GM23248 (cell line): ENCODE data around the gene PRSS58. TPM values are rescaled to one million over a fixed set of nuclear protein-coding genes. Genes with fewer than 3 reads are reported as not detected.

Experiments used
- DNase-seq: peaks from one replicate; pipeline ENCODE4 v3.0.0-alpha.2; 2015
- H2AFZ ChIP-seq: fragments of 200-600 bp; sonication (generic); 2 replicates; pipeline ENCODE4 v1.6.1; 2016; ENCODE audit warnings: antibody characterized with exemption
- H3F3A ChIP-seq: fragments of 200-600 bp; sonication (generic); 2 replicates; pipeline ENCODE4 v1.6.1; 2016; ENCODE audit warnings: mild to moderate bottlenecking, antibody characterized with exemption, mixed run types; ENCODE audit not compliant: insufficient read depth
- H3K27ac ChIP-seq: fragments of 200-600 bp; sonication (generic); 2 replicates; pipeline ENCODE4 v1.5.1; 2016; ENCODE audit warnings: mild to moderate bottlenecking
- H3K27me3 ChIP-seq: fragments of 200-600 bp; sonication (generic); replicated peaks from 2 replicates; pipeline ENCODE4 v1.6.1; 2016; ENCODE audit warnings: mild to moderate bottlenecking; ENCODE audit not compliant: insufficient read depth
- H3K36me3 ChIP-seq: fragments of 200-600 bp; sonication (generic); 2 replicates; pipeline ENCODE4 v1.6.1; 2016; ENCODE audit warnings: low read depth, mild to moderate bottlenecking
- H3K4me1 ChIP-seq: fragments of 200-600 bp; sonication (generic); 2 replicates; pipeline ENCODE4 v1.6.1; 2016; ENCODE audit warnings: mild to moderate bottlenecking; ENCODE audit not compliant: insufficient read depth
- H3K4me2 ChIP-seq: fragments of 200-600 bp; sonication (generic); one replicate; pipeline ENCODE4 v1.6.1; 2016; ENCODE audit warnings: mild to moderate bottlenecking; ENCODE audit not compliant: unreplicated experiment
- H3K4me3 ChIP-seq: fragments of 200-600 bp; sonication (generic); 2 replicates; pipeline ENCODE4 v1.5.1; 2016; ENCODE audit warnings: mild to moderate bottlenecking
- H3K79me2 ChIP-seq: fragments of 200-600 bp; sonication (generic); 2 replicates; pipeline ENCODE4 v1.6.1; 2016; ENCODE audit warnings: mild to moderate bottlenecking; ENCODE audit not compliant: insufficient read depth
- H3K9ac ChIP-seq: fragments of 200-600 bp; sonication (generic); 2 replicates; pipeline ENCODE4 v1.6.1; 2016; ENCODE audit warnings: mild to moderate bottlenecking
- H3K9me2 ChIP-seq: fragments of 200-600 bp; sonication (generic); 2 replicates; pipeline ENCODE4 v1.6.1; 2016; ENCODE audit warnings: mixed run types, mild to moderate bottlenecking, moderate library complexity; ENCODE audit not compliant: insufficient read depth
- H3K9me3 ChIP-seq: fragments of 200-600 bp; sonication (generic); one replicate; pipeline ENCODE4 v1.6.1; 2017; ENCODE audit warnings: low read depth
- H4K20me1 ChIP-seq: fragments of 200-600 bp; sonication (generic); 2 replicates; pipeline ENCODE4 v1.6.0; 2016; ENCODE audit not compliant: insufficient read depth
- EZH2 ChIP-seq: fragments of 200-600 bp; sonication (generic); IDR thresholded peaks from 2 replicates; pipeline ENCODE4 v1.6.1; 2018; ENCODE audit warnings: antibody characterized with exemption, mild to moderate bottlenecking; ENCODE audit not compliant: insufficient read depth, poor library complexity, severe bottlenecking
- EZH2phosphoT487 ChIP-seq: fragments of 200-600 bp; sonication (generic); IDR thresholded peaks from 2 replicates; pipeline ENCODE4 v1.6.1; 2018; ENCODE audit warnings: antibody characterized with exemption, moderate library complexity, mild to moderate bottlenecking, low read depth; ENCODE audit not compliant: insufficient read depth
- WGBS, 2 experiments: methylation state at CpG; one replicate each; pipeline ENCODE4 v1.1.6; 2015 to 2017; ENCODE audit warnings: low lambda C conversion rate in 2 of 2, low coverage in 1 of 2; ENCODE audit errors: missing lambda C conversion rate in 2 of 2; 5-methylcytosine and 5-hydroxymethylcytosine counted together
- in situ Hi-C: fragments of 300-500 bp; cut with MboI; formaldehyde crosslinking; loops from 2 replicates; pipeline ENCODE4 v1.15.0; 2020
- polyA plus RNA-seq: library from polyadenylated mRNA; unstranded; fragments of >200 nt; fragmentation: Nextera tagmentation; extraction: Ambion mirVana; gene quantifications from 2 replicates; pipeline ENCODE4 v1.2.1, GENCODE V29; 2016
- total RNA-seq: library from RNA; depleted of rRNA; stranded (reverse); fragments of >200 nt; shearing (Covaris generic); gene quantifications from 2 replicates; pipeline ENCODE4 v1.2.3, GENCODE V29; 2014

PRSS58 gene
- total and polyA plus RNA-seq, 2 experiments from 2014 or later: not detected

DNA sequence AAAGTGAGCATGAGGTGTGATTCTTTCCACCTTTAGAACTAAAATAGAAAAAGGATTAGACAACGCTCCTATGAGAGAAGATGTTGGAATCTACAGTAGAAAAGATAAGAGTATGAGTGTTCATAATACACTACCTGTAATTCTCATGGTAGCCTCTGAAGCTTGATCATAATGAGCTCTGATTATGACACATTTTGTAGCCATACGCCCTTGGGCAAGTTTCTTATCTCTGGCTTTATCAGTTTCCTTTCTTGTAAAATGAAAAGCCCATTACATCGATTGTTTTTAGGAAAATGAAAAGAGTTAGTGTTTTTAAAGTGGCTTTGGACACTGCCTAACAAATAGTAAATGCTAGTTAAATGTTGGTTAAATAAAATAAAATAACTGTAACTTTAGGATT lies 22.4 kb upstream of the PRSS58 start:
- no peak for TF ChIP-seq EZH2phosphoT487
- TF ChIP-seq EZH2: no peak
- Histone ChIP-seq H3K9me3 (no peaks in the 10 kb centered on the region), H3K79me2 (no peaks in the 10 kb centered on the region), H4K20me1 (no peaks in the 10 kb centered on the region), H3K36me3 (no peaks in the 10 kb centered on the region), H2AFZ (no peak overlapping the region), H3K4me3 (no peak overlapping the region), H3K4me2 (no peak overlapping the region), H3K27ac (no peak overlapping the region), H3K4me1 (no peaks in the 10 kb centered on the region), H3K9ac (no peak overlapping the region), H3K27me3 (peaks cover 11% of the 10 kb centered on the region; the same call in 1 of the 2 replicates), H3K9me2 (no peaks in the 10 kb centered on the region), H3F3A (no peaks in the 10 kb centered on the region)
- in situ Hi-C loops: no loop called here
- WGBS, 2 experiments: 6 to 9% methylated on average over 3 of the region's 3 CpGs
- DNase-seq: no peak

- no peaks in the 10 kb centered on the region for H4K20me1 ChIP-seq
- no peak overlapping the region for H3K9ac ChIP-seq
- TF ChIP-seq EZH2phosphoT487 (no peak), EZH2 (no peak)
- no peak overlapping the region for H3K4me3 ChIP-seq
- no peaks in the 10 kb centered on the region for H3K9me3 ChIP-seq
- H3K79me2 ChIP-seq: no peaks in the 10 kb centered on the region
- H3K4me2 ChIP-seq: no peak overlapping the region
- H2AFZ ChIP-seq: no peak overlapping the region
- H3F3A ChIP-seq: no peaks in the 10 kb centered on the region
- in situ Hi-C loops: no loop called here
- no peak overlapping the region for H3K27ac ChIP-seq
- 0 out of 2 replicates have a peak, but pooled peaks cover 11% of the 10 kb centered on the region for H3K27me3 ChIP-seq
- no peaks in the 10 kb centered on the region for H3K36me3 ChIP-seq
- no peaks in the 10 kb centered on the region for H3K4me1 ChIP-seq
- no peak for DNase-seq
- H3K9me2 ChIP-seq: no peaks in the 10 kb centered on the region
- 33 to 41% methylated on average over 1 of the region's 1 CpG for WGBS, 2 experiments
Measured at GRCh38 chr7:142279601-142280000, 21.7 kb upstream of the PRSS58 start.

GRCh38 chr7:142275028-142275427 lies 17.2 kb upstream of the PRSS58 start:
- Histone ChIP-seq H3F3A (no peaks in the 10 kb centered on the region), H3K4me2 (no peak overlapping the region), H3K4me1 (no peaks in the 10 kb centered on the region), H4K20me1 (no peaks in the 10 kb centered on the region), H3K9me2 (no peaks in the 10 kb centered on the region), H2AFZ (no peak overlapping the region), H3K27ac (no peak overlapping the region), H3K36me3 (no peaks in the 10 kb centered on the region), H3K27me3 (peaks cover 3% of the 10 kb centered on the region; the same call in 1 of the 2 replicates), H3K9me3 (no peaks in the 10 kb centered on the region), H3K4me3 (no peak overlapping the region), H3K9ac (no peak overlapping the region), H3K79me2 (no peaks in the 10 kb centered on the region)
- in situ Hi-C loops: no loop called here
- TF ChIP-seq EZH2 (no peak), EZH2phosphoT487 (no peak)
- DNase-seq: no peak
- 5 to 17% methylated on average over 3 of the region's 3 CpGs for WGBS, 2 experiments

DNA sequence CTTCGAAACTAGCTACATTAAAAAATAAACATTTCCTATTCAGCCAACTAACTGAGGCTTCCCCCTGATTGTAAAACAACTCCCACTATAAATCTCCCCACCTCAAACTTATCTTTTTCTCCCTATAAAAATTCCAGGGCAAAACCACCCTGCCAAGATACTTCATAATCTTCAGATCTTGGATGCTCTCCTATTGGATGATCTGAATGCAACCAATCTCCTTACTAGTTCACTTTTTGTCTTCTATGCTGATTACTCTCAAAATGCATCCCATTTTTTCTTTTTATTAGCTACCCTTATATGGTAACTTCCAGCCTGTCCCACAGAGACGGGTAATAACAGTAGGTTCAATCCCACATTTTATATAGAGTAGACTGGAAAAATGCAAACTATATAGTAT lies 15.0 kb upstream of the PRSS58 start:
- no peak for DNase-seq
- Histone ChIP-seq H3K27me3 (peaks cover 3% of the 10 kb centered on the region; the same call in 1 of the 2 replicates), H3K9me2 (no peaks in the 10 kb centered on the region), H3F3A (no peaks in the 10 kb centered on the region), H3K4me3 (no peak overlapping the region), H3K4me1 (no peaks in the 10 kb centered on the region), H3K9ac (no peak overlapping the region), H3K36me3 (no peaks in the 10 kb centered on the region), H2AFZ (no peak overlapping the region), H3K4me2 (no peak overlapping the region), H3K79me2 (no peaks in the 10 kb centered on the region), H3K27ac (no peak overlapping the region), H3K9me3 (no peaks in the 10 kb centered on the region), H4K20me1 (no peaks in the 10 kb centered on the region)
- in situ Hi-C loops: no loop called here
- no peak for TF ChIP-seq EZH2
- no peak for TF ChIP-seq EZH2phosphoT487
- 8 to 10% methylated on average over 2 of the region's 2 CpGs for WGBS, 2 experiments
